Spinal cord (tissue), 10 donors: ENCODE measurements around the gene SLC22A1. TPM values are rescaled to one million over a fixed set of nuclear protein-coding genes. Genes with fewer than 3 reads are reported as not detected.

Experiments used
- DNase-seq, 6 donors: peaks; one replicate each; pipeline versions ENCODE4 v3.0.0 to v3.0.0-alpha.2; 2013 to 2015; ENCODE audit warnings: low spot score in 6 of 6, low read depth in 4 of 6
- H3K27ac ChIP-seq: one replicate; pipeline ENCODE4 v1.5.1; 2013; ENCODE audit warnings: low read depth, low read length, control low read depth
- H3K27me3 ChIP-seq: one replicate; pipeline ENCODE4 v1.6.1; 2013; ENCODE audit warnings: low read length; ENCODE audit not compliant: control insufficient read depth, insufficient read depth
- H3K36me3 ChIP-seq: one replicate; pipeline ENCODE4 v1.6.1; 2013; ENCODE audit warnings: low read length; ENCODE audit not compliant: control insufficient read depth, insufficient read depth
- H3K4me1 ChIP-seq: one replicate; pipeline ENCODE4 v1.6.1; 2013; ENCODE audit warnings: low read length; ENCODE audit not compliant: control insufficient read depth, insufficient read depth
- H3K4me3 ChIP-seq: one replicate; pipeline ENCODE4 v1.5.1; 2013; ENCODE audit warnings: low read depth, low read length, control low read depth
- H3K9me3 ChIP-seq: one replicate; pipeline ENCODE4 v1.6.1; 2013; ENCODE audit warnings: low read length; ENCODE audit not compliant: control insufficient read depth, insufficient read depth
- WGBS: methylation state at CpG from one replicate; pipeline ENCODE4 v1.1.5; 2013; ENCODE audit warnings: missing lambda C conversion rate; ENCODE audit not compliant: insufficient coverage; 5-methylcytosine and 5-hydroxymethylcytosine counted together
- polyA plus RNA-seq, 2 donors: library from polyadenylated mRNA; unstranded; fragments of 120-200 nt; gene quantifications; one replicate each; pipeline ENCODE4 v1.2.1, GENCODE V29; 2013; ENCODE audit not compliant: insufficient read length in 2 of 2
- total RNA-seq, 2 donors: library from RNA; depleted of rRNA in 1 of 2; stranded (reverse); fragments of 120-200 nt in 1 of 2; fragments of >200 nt in 1 of 2; gene quantifications; one replicate each; pipeline versions ENCODE4 v1.2.3 to v1.2.4, GENCODE V29; 2013 to 2014
- donor health status: healthy.

Gene SLC22A1
- total and polyA plus RNA-seq, 4 donors: 0.35 to 1.2 (median 0.59) TPM; not detected in 1

DNA sequence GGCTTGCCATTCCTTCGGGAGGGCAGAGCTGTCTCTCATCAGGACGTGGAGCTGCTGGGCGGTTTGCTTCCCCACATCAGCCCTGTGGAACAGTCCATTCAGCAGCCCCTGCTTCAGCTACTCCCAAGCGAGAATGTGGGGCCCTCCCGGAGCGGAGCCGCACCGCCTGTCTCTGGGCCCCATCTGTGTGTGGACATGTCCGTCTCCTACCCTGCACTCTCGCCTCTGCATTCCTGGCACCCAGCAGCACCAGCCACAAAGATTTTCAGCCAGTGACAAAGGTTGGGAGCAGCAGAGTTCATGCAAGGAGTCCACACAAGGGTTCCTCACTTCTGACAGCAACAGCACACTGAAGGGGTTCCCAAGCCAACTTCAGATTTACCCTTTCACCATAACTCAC lies 29.0 kb upstream of the SLC22A1 start:
- 92% methylated on average over 10 of the region's 10 CpGs for WGBS
- H3K27me3 ChIP-seq: no peaks in the 10 kb centered on the region
- no peaks in the 10 kb centered on the region for H3K9me3 ChIP-seq
- no peak overlapping the region for H3K4me3 ChIP-seq
- no peak for DNase-seq
- H3K4me1 ChIP-seq: peaks cover 8% of the 10 kb centered on the region
- H3K36me3 ChIP-seq: peaks cover 59% of the 10 kb centered on the region
- H3K27ac ChIP-seq: no peak overlapping the region

DNA sequence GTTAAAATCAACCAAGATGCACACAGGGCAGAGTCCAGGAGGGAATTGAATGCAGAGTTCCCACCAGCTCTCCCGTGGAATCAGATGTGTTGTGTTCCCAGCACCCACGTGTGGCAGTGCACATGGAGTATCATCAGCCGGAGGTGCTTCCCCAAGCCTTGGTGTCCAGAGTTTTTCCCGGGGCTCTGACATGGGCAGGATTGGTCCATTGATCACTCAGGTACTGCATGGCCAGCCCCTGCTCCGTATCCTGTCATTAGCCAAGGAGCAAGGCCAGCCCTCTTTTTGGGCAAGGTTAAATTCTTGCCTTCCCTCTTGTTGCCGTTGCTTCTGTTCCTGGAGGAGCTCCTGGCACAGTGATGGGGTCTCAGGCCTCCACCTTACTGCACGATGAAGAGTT lies 28.6 kb upstream of the SLC22A1 start:
- DNase-seq: no peak
- H3K27ac ChIP-seq: no peak overlapping the region
- H3K36me3 ChIP-seq: peaks cover 59% of the 10 kb centered on the region
- WGBS: 95% methylated on average over 7 of the region's 7 CpGs
- peaks cover 8% of the 10 kb centered on the region for H3K4me1 ChIP-seq
- no peak overlapping the region for H3K4me3 ChIP-seq
- H3K27me3 ChIP-seq: no peaks in the 10 kb centered on the region
- H3K9me3 ChIP-seq: no peaks in the 10 kb centered on the region

DNA sequence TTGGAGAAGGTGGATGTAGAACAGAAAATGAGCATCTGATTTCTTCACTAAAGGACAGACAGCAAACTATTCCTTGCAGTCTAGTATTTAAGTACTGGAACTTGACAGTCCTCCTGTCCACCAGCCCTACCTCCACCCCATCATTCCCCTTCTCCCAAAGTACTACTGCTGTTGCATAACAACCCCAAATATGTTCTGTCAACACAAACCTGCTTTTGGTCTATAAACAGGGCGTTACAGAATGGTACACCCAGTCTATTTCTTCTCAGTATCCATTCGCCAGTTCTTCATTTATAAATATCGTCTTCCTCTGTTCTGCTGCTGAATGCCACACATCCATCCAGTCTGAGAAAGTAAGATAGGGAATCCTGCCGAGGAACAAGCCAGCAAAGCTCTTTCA lies 27.7 kb upstream of the SLC22A1 start:
- peaks cover under 1% of the 10 kb centered on the region for H3K4me1 ChIP-seq
- H3K36me3 ChIP-seq: peaks cover 61% of the 10 kb centered on the region
- no peak overlapping the region for H3K4me3 ChIP-seq
- H3K27ac ChIP-seq: no peak overlapping the region
- 72% methylated on average over 2 of the region's 4 CpGs for WGBS
- no peaks in the 10 kb centered on the region for H3K9me3 ChIP-seq
- no peak for DNase-seq
- no peaks in the 10 kb centered on the region for H3K27me3 ChIP-seq

DNA sequence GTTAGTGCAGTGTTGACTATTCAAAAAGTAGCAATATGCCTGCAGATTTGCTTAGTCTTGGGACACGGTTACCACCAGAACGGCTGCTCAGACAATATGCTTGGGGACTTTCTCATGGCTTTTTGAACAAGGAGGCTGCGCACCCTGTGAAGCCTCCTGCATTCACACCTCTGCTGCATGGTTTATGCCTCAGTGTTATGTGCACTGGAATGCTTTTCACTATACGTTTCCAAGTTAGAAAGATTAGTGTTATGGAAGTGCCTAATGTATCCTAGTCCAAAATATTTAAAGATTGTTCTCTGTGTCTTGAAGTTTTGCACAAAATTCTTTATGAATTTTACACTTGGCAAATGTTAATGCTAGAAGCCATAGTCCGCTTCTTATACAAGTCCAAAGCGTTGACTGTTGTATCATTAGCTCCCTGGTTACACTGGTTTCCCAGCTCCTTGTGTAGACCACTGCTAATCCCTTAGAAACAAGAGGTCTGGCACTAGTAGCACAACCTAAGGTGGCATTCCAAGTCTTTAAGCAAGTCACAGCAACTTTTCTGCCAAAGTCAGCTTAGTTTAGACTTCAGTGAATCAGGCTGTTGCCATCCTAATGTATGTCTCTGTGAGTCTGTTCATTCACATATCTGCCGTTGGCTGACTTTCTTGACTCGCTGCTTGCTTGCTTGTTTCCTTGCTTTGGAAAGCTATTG lies 26.3 kb upstream of the SLC22A1 start:
- H3K27ac ChIP-seq: no peak overlapping the region
- no peak overlapping the region for H3K4me3 ChIP-seq
- WGBS: 81% methylated on average over 7 of the region's 8 CpGs
- no peaks in the 10 kb centered on the region for H3K9me3 ChIP-seq
- DNase-seq: peak in 2 of 6 donors; percentile 16 to 77
- H3K27me3 ChIP-seq: no peaks in the 10 kb centered on the region
- H3K36me3 ChIP-seq: peaks cover 54% of the 10 kb centered on the region
- H3K4me1 ChIP-seq: no peaks in the 10 kb centered on the region

DNA sequence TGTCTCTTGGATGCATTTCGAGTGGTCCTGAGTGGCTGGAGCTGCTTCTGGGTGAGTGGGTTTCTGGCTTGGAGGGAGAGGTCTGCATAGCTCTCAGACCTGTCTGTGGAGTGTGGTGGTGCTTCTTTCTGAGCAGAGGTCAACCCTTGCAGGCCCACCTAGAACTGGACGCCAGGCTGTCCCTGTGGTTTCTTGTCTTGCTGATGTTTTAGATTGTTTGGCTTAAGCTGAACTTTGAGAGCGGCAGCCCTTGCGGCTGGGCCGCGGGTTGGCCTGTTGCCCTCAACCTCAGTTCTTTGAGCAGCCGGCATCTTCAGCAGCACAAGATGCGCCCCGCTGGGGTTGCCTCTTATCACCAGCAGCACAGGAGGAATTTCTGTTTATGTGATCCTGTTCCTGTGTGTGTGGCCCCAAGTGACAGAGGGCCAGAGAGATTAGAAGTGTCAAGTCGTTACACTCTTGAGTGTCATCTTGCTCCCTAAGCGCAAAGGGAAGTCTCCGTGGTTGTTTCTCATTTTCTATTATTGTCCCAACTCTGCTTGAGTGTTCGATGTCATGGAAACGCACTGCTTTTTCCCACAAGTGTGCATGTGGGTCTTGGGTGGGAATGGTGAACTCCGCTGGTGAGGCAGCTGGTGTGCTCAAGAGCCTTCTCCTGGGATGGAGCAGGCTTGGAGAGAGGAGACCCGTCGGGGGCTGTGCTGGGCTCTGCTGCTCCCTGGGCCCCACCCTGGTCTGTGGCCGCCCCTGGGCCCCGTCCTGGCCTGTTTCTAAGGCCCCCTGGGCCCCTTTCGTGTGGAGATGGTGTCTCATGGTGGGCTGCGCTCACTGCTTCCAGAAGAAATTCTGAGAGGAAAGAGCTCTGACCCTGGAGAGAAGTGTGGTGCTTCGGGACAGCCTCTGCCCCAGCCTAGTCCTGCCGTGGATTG lies 20.1 kb upstream of the SLC22A1 start:
- H3K27me3 ChIP-seq: no peaks in the 10 kb centered on the region
- no peaks in the 10 kb centered on the region for H3K9me3 ChIP-seq
- whole genome bisulfite sequencing: 84% methylated on average over 19 of the region's 23 CpGs
- H3K36me3 ChIP-seq: peaks cover 62% of the 10 kb centered on the region
- no peaks in the 10 kb centered on the region for H3K4me1 ChIP-seq
- DNase-seq: no peak
- H3K27ac ChIP-seq: no peak overlapping the region
- H3K4me3 ChIP-seq: no peak overlapping the region

DNA sequence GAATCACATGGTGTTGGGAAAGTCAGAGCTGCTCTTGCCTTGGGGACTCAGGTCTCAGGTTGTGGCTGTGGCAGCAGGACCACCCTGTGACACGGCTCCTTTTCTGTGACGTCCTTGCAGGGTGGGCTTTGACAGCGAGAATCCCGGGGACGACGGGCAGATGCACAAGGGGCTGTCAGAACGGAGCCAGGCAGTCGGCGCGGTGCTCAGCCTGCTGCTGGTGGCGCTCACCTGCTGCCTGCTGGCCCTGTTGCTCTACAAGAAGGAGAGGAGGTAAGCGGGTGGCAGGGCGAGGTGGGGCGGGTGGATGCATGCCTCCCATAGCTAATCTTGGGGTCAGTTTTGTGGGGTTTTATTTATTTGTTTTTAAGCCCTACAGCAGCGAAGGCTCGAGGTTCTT lies 19.2 kb upstream of the SLC22A1 start:
- Histone ChIP-seq H3K4me1 (no peaks in the 10 kb centered on the region), H3K9me3 (no peaks in the 10 kb centered on the region), H3K4me3 (no peak overlapping the region), H3K36me3 (peaks cover 55% of the 10 kb centered on the region), H3K27ac (no peak overlapping the region), H3K27me3 (no peaks in the 10 kb centered on the region)
- 96% methylated on average over 16 of the region's 16 CpGs for WGBS
- DNase-seq: no peak

DNA sequence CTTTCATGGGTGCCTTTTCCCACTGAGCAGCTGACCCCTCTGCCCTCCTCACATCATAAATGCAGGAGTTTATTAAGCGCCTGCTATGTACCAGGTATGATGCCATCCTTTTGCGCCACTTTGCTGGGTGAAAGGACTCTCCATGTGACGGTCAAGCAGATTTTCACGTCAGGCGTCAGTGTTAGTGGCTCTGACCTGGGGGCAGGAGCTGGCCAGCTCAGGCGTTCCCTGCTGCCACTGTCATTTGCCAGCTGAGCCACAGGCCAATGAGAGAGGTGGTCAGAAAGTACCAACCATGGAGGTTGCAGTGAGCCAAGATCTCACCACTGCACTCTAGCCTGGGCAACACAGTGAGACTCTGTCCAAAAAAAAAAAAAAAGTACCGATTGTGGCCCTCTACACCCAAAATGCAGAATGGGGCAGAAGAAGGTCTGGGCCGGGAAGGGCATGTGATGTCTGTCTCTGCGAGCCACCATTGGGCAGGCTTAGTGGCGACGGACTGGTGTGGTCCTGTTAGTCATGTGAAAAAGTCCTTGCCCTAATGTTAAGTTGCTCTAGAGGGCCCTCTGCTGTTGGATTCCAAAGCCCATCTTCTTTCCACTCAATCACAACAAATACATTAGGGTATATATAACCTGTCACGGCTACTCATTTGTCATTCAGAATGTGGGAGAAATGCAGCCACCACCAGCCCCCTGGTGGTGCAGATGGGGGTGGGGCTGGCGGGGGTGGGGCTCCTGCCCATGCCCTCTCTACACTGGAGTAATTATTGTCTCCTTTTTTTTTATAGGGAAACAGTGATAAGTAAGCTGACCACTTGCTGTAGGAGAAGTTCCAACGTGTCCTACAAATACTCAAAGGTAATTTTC lies 18.4 kb upstream of the SLC22A1 start:
- Histone ChIP-seq H3K4me3 (no peak overlapping the region), H3K4me1 (no peaks in the 10 kb centered on the region), H3K27ac (peak overlapping the region; percentile 11), H3K27me3 (no peaks in the 10 kb centered on the region), H3K36me3 (peaks cover 54% of the 10 kb centered on the region), H3K9me3 (no peaks in the 10 kb centered on the region)
- no peak for DNase-seq
- WGBS: 96% methylated on average over 10 of the region's 14 CpGs

DNA sequence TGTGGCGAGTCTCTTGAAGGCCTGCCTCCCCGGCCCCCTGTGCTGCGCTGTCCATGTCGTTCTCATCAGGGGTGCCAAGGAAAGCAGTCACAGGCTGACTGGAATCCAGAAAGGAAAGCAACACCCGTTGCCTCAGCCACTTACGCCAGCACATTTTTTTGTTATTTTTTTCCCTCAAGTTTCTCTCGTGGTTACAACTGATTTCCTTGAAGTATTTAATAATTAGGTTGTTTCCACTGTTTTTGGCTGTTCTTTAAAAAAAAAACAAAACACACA lies 17.9 kb upstream of the SLC22A1 start:
- no peak overlapping the region for H3K27ac ChIP-seq
- H3K9me3 ChIP-seq: no peaks in the 10 kb centered on the region
- H3K27me3 ChIP-seq: no peaks in the 10 kb centered on the region
- H3K4me1 ChIP-seq: no peaks in the 10 kb centered on the region
- 91% methylated on average over 4 of the region's 7 CpGs for WGBS
- no peak overlapping the region for H3K4me3 ChIP-seq
- DNase-seq: peak in 1 of 6 donors; percentile 68
- H3K36me3 ChIP-seq: peaks cover 50% of the 10 kb centered on the region

DNA sequence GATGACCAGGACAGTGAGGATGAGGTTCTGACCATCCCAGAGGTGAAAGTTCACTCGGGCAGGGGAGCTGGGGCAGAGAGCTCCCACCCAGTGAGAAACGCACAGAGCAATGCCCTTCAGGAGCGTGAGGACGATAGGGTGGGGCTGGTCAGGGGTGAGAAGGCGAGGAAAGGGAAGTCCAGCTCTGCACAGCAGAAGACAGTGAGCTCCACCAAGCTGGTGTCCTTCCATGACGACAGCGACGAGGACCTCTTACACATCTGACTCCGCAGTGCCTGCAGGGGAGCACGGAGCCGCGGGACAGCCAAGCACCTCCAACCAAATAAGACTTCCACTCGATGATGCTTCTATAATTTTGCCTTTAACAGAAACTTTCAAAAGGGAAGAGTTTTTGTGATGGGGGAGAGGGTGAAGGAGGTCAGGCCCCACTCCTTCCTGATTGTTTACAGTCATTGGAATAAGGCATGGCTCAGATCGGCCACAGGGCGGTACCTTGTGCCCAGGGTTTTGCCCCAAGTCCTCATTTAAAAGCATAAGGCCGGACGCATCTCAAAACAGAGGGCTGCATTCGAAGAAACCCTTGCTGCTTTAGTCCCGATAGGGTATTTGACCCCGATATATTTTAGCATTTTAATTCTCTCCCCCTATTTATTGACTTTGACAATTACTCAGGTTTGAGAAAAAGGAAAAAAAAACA lies 16.6 kb upstream of the SLC22A1 start:
- Histone ChIP-seq H3K27me3 (no peaks in the 10 kb centered on the region), H3K27ac (no peak overlapping the region), H3K9me3 (no peaks in the 10 kb centered on the region), H3K4me1 (no peaks in the 10 kb centered on the region), H3K4me3 (no peak overlapping the region), H3K36me3 (peaks cover 52% of the 10 kb centered on the region)
- DNase-seq: no peak
- WGBS: 93% methylated on average over 12 of the region's 20 CpGs
